Astrocyte of the cerebellum (primary cell): Measurements from ENCODE around the gene TUBGCP6.
A peak's percentile ranks its signal among the peaks of the same experiment; 100 is the strongest.

Experiments used
- DNase-seq: peaks from one replicate; pipeline ENCODE4 v3.0.0-alpha.2; 2011; ENCODE audit warnings: low read depth
- H3K4me3 ChIP-seq: 2 replicates; pipeline ENCODE4 v1.5.1; 2011; ENCODE audit warnings: mild to moderate bottlenecking, low read depth, low read length, moderate library complexity
- CTCF ChIP-seq: IDR thresholded peaks from 2 replicates; pipeline ENCODE4 v1.5.1; 2012; ENCODE audit warnings: low read length, low read depth, moderate library complexity, mild to moderate bottlenecking; ENCODE audit errors: missing control alignments
- in situ Hi-C: cut with HindIII; loops from 2 replicates; pipeline ENCODE4 v1.10.0; 2017; ENCODE audit warnings: low sequenced_read_pairs

The TUBGCP6 gene

GRCh38 chr22:50250555-50251476, 6.0 kb upstream of the TUBGCP6 start, which contains the start of gene HDAC10:
Gene HDAC10, minus strand, starts transcription at chr22:50251265. Its CDS starts 233 bp downstream, at chr22:50251032.
- in situ Hi-C loops = no loop called here
- H3K4me3 ChIP-seq = peak within 1 kb of the TSS; percentile 63
- no peak for DNase-seq
- no peak for TF ChIP-seq CTCF

GRCh38 chr22:50250249-50250554, 5.4 kb upstream of the TUBGCP6 start:
- DNase-seq = no peak
- no peak for TF ChIP-seq CTCF
- H3K4me3 ChIP-seq = peak overlapping the region; percentile 63
- in situ Hi-C loops = no loop called here

- peak overlapping the region; percentile 63 for H3K4me3 ChIP-seq
- TF ChIP-seq CTCF = no peak
- in situ Hi-C loops = no loop called here
- DNase-seq = no peak
Measured at GRCh38 chr22:50249341-50250248, 4.8 kb upstream of the TUBGCP6 start.

- no peak overlapping the region for H3K4me3 ChIP-seq
- no peak for DNase-seq
- no peak for TF ChIP-seq CTCF
- in situ Hi-C loops = no loop called here
Measured at GRCh38 chr22:50248196-50249081, 3.6 kb upstream of the TUBGCP6 start.

- TF ChIP-seq CTCF = no peak
- no peak overlapping the region for H3K4me3 ChIP-seq
- no peak for DNase-seq
- in situ Hi-C loops = no loop called here
Measured at GRCh38 chr22:50247748-50248147, 2.9 kb upstream of the TUBGCP6 start.
